Neural progenitor cell (in vitro differentiated cells): ENCODE results near the gene THAP4.

Experiments
- EZH2 ChIP-seq: fragments of 200-600 bp; sonication (generic); IDR thresholded peaks from 2 replicates; pipeline ENCODE4 v1.6.1; 2017; ENCODE audit warnings: antibody characterized with exemption, mild to moderate bottlenecking, moderate library complexity
- TF ChIP-seq, protein P1 (sequence below): fragments of 200-600 bp; sonication (generic); IDR thresholded peaks from 2 replicates; pipeline ENCODE4 v1.5.1; 2017; ENCODE audit warnings: antibody characterized with exemption, mild to moderate bottlenecking

DNA sequence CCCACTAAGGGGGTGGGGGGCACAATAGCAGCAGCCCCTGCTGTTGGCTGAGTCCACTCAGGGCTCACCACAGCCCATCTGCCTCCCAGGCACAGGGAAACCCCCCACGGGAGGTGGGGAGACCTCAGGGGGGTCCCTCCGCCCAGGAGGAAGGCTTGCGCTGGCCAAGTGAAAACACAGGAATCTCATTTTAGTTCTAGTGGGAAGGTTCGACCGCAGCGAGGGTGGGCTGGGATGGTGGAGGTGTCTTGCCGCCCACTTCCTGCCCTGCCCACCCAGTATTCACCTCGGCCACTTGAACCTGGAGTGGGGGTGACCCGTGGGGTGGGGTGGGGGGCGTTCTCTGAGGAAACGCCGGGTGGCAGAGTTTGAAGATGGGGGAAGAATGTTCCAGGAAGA lies 85.4 kb downstream of the THAP4 start:
- TF ChIP-seq, protein P1, sequence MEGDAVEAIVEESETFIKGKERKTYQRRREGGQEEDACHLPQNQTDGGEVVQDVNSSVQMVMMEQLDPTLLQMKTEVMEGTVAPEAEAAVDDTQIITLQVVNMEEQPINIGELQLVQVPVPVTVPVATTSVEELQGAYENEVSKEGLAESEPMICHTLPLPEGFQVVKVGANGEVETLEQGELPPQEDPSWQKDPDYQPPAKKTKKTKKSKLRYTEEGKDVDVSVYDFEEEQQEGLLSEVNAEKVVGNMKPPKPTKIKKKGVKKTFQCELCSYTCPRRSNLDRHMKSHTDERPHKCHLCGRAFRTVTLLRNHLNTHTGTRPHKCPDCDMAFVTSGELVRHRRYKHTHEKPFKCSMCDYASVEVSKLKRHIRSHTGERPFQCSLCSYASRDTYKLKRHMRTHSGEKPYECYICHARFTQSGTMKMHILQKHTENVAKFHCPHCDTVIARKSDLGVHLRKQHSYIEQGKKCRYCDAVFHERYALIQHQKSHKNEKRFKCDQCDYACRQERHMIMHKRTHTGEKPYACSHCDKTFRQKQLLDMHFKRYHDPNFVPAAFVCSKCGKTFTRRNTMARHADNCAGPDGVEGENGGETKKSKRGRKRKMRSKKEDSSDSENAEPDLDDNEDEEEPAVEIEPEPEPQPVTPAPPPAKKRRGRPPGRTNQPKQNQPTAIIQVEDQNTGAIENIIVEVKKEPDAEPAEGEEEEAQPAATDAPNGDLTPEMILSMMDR, result no peak
- TF ChIP-seq EZH2, result no peak
